ENCODE measurements around the gene KATNB1.

- TF ChIP-seq CTCF (conservative IDR thresholded peaks at IDR 0.05 in 1 of 2, IDR thresholded peaks at IDR 0.05 in 1 of 2; ENCODE audit: low read depth in 1 of 2, low read length in 2 of 2) (no peak), EZH2 (IDR thresholded peaks at IDR 0.05; ENCODE audit: low read length, missing control alignments) (no peak)
Measured at GRCh38 chr16:57747996-57748395, 12.4 kb downstream of the KATNB1 start.
